Measurements from ENCODE around the gene PHLDB2. TPM values are rescaled to one million over a fixed set of nuclear protein-coding genes. Genes with fewer than 3 reads are reported as not detected.

The PHLDB2 gene
- total RNA-seq, 1 experiment from 2014 or later = 60.5 TPM

- no peaks in the 10 kb centered on the region for H3K27me3 ChIP-seq (replicated peaks; ENCODE audit: control insufficient read depth, insufficient read depth, low read length)
- no peak overlapping the region for H3K4me3 ChIP-seq (ENCODE audit: low read depth, low read length)
- H3K36me3 Mint-ChIP-seq (ENCODE audit: insufficient read depth, unreplicated experiment) = peaks cover 45% of the 10 kb centered on the region
- H3K27ac Mint-ChIP-seq (ENCODE audit: unreplicated experiment) = no peak overlapping the region
- H3K36me3 ChIP-seq (ENCODE audit: control insufficient read depth, insufficient read depth, low read length) = no peaks in the 10 kb centered on the region; the same call in 1 of the 2 replicates
- peaks cover 12% of the 10 kb centered on the region for H3K4me1 Mint-ChIP-seq (ENCODE audit: low read depth, unreplicated experiment)
- POLR2A ChIA-PET = no interaction called here
- no peak for DNase-seq
- no peaks in the 10 kb centered on the region for H3K9me3 ChIP-seq
- no peak for TF ChIP-seq CTCF (IDR thresholded peaks at IDR 0.05; ENCODE audit: insufficient read depth in 1 of 2, low read depth in 1 of 2, low read length in 1 of 2, severe bottlenecking in 1 of 2, unreplicated experiment in 1 of 2)
- no peaks in the 10 kb centered on the region for H3K27me3 Mint-ChIP-seq (ENCODE audit: insufficient read depth, unreplicated experiment)
- no peaks in the 10 kb centered on the region for H3K9me3 Mint-ChIP-seq (ENCODE audit: unreplicated experiment)
- peaks cover 6% of the 10 kb centered on the region for H3K4me1 ChIP-seq
- CTCF ChIA-PET = no interaction called here
- no TSS peak for BruUV-seq (replicated peaks)
- H3K4me3 Mint-ChIP-seq (ENCODE audit: unreplicated experiment) = no peak overlapping the region
- intact Hi-C loops (cut with micrococcal nuclease; ENCODE audit: unreplicated experiment) = no loop called here
Measured at GRCh38 chr3:111963424-111963823, 104.4 kb downstream of the PHLDB2 start.

- no peak for DNase-seq
- intact Hi-C loops (cut with micrococcal nuclease; ENCODE audit: unreplicated experiment) = loop anchor here (5.0 kb wide), 1 partner anchor 388 kb away; no protein-coding TSS in a partner anchor
- POLR2A ChIA-PET = no interaction called here
Measured at GRCh38 chr3:111965484-111965883, 106.4 kb downstream of the PHLDB2 start.

GRCh38 chr3:111967068-111967467 lies 108.0 kb downstream of the PHLDB2 start:
- intact Hi-C loops (cut with micrococcal nuclease; ENCODE audit: unreplicated experiment) = loop anchor here (1.0 to 5.0 kb wide), 6 partner anchors 72 to 390 kb away; no protein-coding TSS in a partner anchor
- Mint-ChIP-seq H3K4me1 (ENCODE audit: low read depth, unreplicated experiment) (peaks cover 12% of the 10 kb centered on the region), H3K36me3 (ENCODE audit: insufficient read depth, unreplicated experiment) (peaks cover 62% of the 10 kb centered on the region), H3K9me3 (ENCODE audit: unreplicated experiment) (no peaks in the 10 kb centered on the region), H3K27me3 (ENCODE audit: insufficient read depth, unreplicated experiment) (no peaks in the 10 kb centered on the region), H3K4me3 (ENCODE audit: unreplicated experiment) (no peak overlapping the region), H3K27ac (ENCODE audit: unreplicated experiment) (peak overlapping the region; percentile 0)
- peaks cover 6% of the 10 kb centered on the region for H3K4me1 ChIP-seq
- no peak overlapping the region for H3K4me3 ChIP-seq (ENCODE audit: low read depth, low read length)
- CTCF ChIA-PET = interaction anchor here (0.9 to 1.5 kb wide), 9 partner anchors 8 to 298 kb away, joined by 3 to 20 read pairs (median 5); partner anchors contain the start of gene ABHD10
- H3K36me3 ChIP-seq (ENCODE audit: control insufficient read depth, insufficient read depth, low read length) = no peaks in the 10 kb centered on the region; the same call in 1 of the 2 replicates
- POLR2A ChIA-PET = no interaction called here
- BruUV-seq (replicated peaks) = no TSS peak
- H3K27me3 ChIP-seq (replicated peaks; ENCODE audit: control insufficient read depth, insufficient read depth, low read length) = no peaks in the 10 kb centered on the region
- no peak for DNase-seq
- no peak for TF ChIP-seq CTCF (IDR thresholded peaks at IDR 0.05; ENCODE audit: insufficient read depth in 1 of 2, low read depth in 1 of 2, low read length in 1 of 2, severe bottlenecking in 1 of 2, unreplicated experiment in 1 of 2)
- no peaks in the 10 kb centered on the region for H3K9me3 ChIP-seq

More at GRCh38 chr3:111965484-111965883, 106.4 kb downstream of the PHLDB2 start:
- no peaks in the 10 kb centered on the region; the same call in 1 of the 2 replicates for H3K36me3 ChIP-seq (ENCODE audit: control insufficient read depth, insufficient read depth, low read length)
- H3K9me3 ChIP-seq = no peaks in the 10 kb centered on the region
- Mint-ChIP-seq H3K4me3 (ENCODE audit: unreplicated experiment) (no peak overlapping the region), H3K36me3 (ENCODE audit: insufficient read depth, unreplicated experiment) (peaks cover 57% of the 10 kb centered on the region), H3K9me3 (ENCODE audit: unreplicated experiment) (no peaks in the 10 kb centered on the region), H3K27me3 (ENCODE audit: insufficient read depth, unreplicated experiment) (no peaks in the 10 kb centered on the region), H3K4me1 (ENCODE audit: low read depth, unreplicated experiment) (peaks cover 12% of the 10 kb centered on the region), H3K27ac (ENCODE audit: unreplicated experiment) (no peak overlapping the region)
- no peaks in the 10 kb centered on the region for H3K27me3 ChIP-seq (replicated peaks; ENCODE audit: control insufficient read depth, insufficient read depth, low read length)
- TF ChIP-seq CTCF (IDR thresholded peaks at IDR 0.05; ENCODE audit: insufficient read depth in 1 of 2, low read depth in 1 of 2, low read length in 1 of 2, severe bottlenecking in 1 of 2, unreplicated experiment in 1 of 2) = no peak
- peaks cover 6% of the 10 kb centered on the region for H3K4me1 ChIP-seq
- H3K4me3 ChIP-seq (ENCODE audit: low read depth, low read length) = no peak overlapping the region
- CTCF ChIA-PET = no interaction called here
- BruUV-seq (replicated peaks) = no TSS peak

All from Caco-2 (cell line).